Measurements from ENCODE around the gene DCUN1D3.
"Not testable (repeated sequence)": the region's sequence is repeated elsewhere in the genome, so short reads cannot be mapped to it uniquely, and the experiment has no call there.

DCUN1D3 gene

GRCh38 chr16:20862162-20862960, 37.8 kb downstream of the DCUN1D3 start:
- DNase-seq (ENCODE audit: low read depth), result no peak

- not testable (repeated sequence) for DNase-seq (ENCODE audit: low read depth)
Measured at GRCh38 chr16:20860995-20861394, 39.2 kb downstream of the DCUN1D3 start.

- DNase-seq (ENCODE audit: low read depth), result no peak
Measured at GRCh38 chr16:20860361-20860760, 39.8 kb downstream of the DCUN1D3 start.

- DNase-seq (ENCODE audit: low read depth), result no peak
Measured at GRCh38 chr16:20859699-20860098, 40.5 kb downstream of the DCUN1D3 start.

GRCh38 chr16:20859229-20859628, 40.9 kb downstream of the DCUN1D3 start:
- DNase-seq (ENCODE audit: low read depth), result no peak

- DNase-seq (ENCODE audit: low read depth), result no peak
Measured at GRCh38 chr16:20857281-20857680, 42.9 kb downstream of the DCUN1D3 start.

- no peak for DNase-seq (ENCODE audit: low read depth)
Measured at GRCh38 chr16:20854963-20855362, 45.2 kb downstream of the DCUN1D3 start.

- no peak for DNase-seq (ENCODE audit: low read depth)
Measured at GRCh38 chr16:20853981-20854620, 46.1 kb downstream of the DCUN1D3 start.

- DNase-seq (ENCODE audit: low read depth), result no peak
Measured at GRCh38 chr16:20853143-20853542, 47.0 kb downstream of the DCUN1D3 start.

GRCh38 chr16:20851601-20852000, 48.6 kb downstream of the DCUN1D3 start:
- no peak for DNase-seq (ENCODE audit: low read depth)

- DNase-seq (ENCODE audit: low read depth), result no peak
Measured at GRCh38 chr16:20850981-20851380, 49.2 kb downstream of the DCUN1D3 start.

- peak; percentile 43 for DNase-seq (ENCODE audit: low read depth)
Measured at GRCh38 chr16:20849589-20850390, 50.4 kb downstream of the DCUN1D3 start.

- no peak for DNase-seq (ENCODE audit: low read depth)
Measured at GRCh38 chr16:20847550-20847949, 52.6 kb downstream of the DCUN1D3 start.

GRCh38 chr16:20846551-20846950, 53.6 kb downstream of the DCUN1D3 start:
- DNase-seq (ENCODE audit: low read depth), result no peak

GRCh38 chr16:20846030-20846429, 54.1 kb downstream of the DCUN1D3 start:
- no peak for DNase-seq (ENCODE audit: low read depth)

GRCh38 chr16:20844588-20844987, 55.6 kb downstream of the DCUN1D3 start:
- DNase-seq (ENCODE audit: low read depth), result no peak

- DNase-seq (ENCODE audit: low read depth), result no peak
Measured at GRCh38 chr16:20844054-20844453, 56.1 kb downstream of the DCUN1D3 start.

- no peak for DNase-seq (ENCODE audit: low read depth)
Measured at GRCh38 chr16:20839504-20839903, 60.7 kb downstream of the DCUN1D3 start.

GRCh38 chr16:20838240-20838639, 61.9 kb downstream of the DCUN1D3 start:
- DNase-seq (ENCODE audit: low read depth), result no peak

- DNase-seq (ENCODE audit: low read depth), result no peak
Measured at GRCh38 chr16:20833086-20833485, 67.1 kb downstream of the DCUN1D3 start.

- DNase-seq (ENCODE audit: low read depth), result no peak
Measured at GRCh38 chr16:20830372-20830771, 69.8 kb downstream of the DCUN1D3 start.

- DNase-seq (ENCODE audit: low read depth), result no peak
Measured at GRCh38 chr16:20829536-20829935, 70.6 kb downstream of the DCUN1D3 start.

- DNase-seq (ENCODE audit: low read depth), result no peak
Measured at GRCh38 chr16:20826039-20826566, 74.1 kb downstream of the DCUN1D3 start.

Data from stimulated activated CD8-positive, alpha-beta memory T cell treated with anti-CD3 and anti-CD28 coated beads, Interleukin-7, amount 100 ng/mL, for 24 hours (primary cell).